GM19467 (cell line): Measurements from ENCODE around the gene USP38.
"Not testable (repeated sequence)": the region's sequence is repeated elsewhere in the genome, so short reads cannot be mapped to it uniquely, and the experiment has no call there.

Experiments used
- ATAC-seq: cut with Tn5 transposase; IDR thresholded peaks from one replicate; pipeline ENCODE4 v1.9.1; 2021; ENCODE audit warnings: mild to moderate bottlenecking, moderate library complexity; ENCODE audit not compliant: unreplicated experiment

The USP38 gene

GRCh38 chr4:143260750-143261149, 76.0 kb downstream of the USP38 start:
- ATAC-seq = no peak

GRCh38 chr4:143262838-143263237, 78.1 kb downstream of the USP38 start:
- ATAC-seq = no peak

GRCh38 chr4:143267690-143268089, 83.0 kb downstream of the USP38 start:
- not testable (repeated sequence) for ATAC-seq

GRCh38 chr4:143270256-143270838, 85.6 kb downstream of the USP38 start:
- no peak for ATAC-seq
